Chondrocyte (in vitro differentiated cells): ENCODE measurements around the gene IRAK1. TPM values are rescaled to one million over a fixed set of nuclear protein-coding genes. Genes with fewer than 3 reads are reported as not detected.

ENCODE experiments used
- DNase-seq: peaks from one replicate; pipeline ENCODE4 v3.0.0; 2021; ENCODE audit warnings: mixed read lengths, low spot score
- H3K27ac Mint-ChIP-seq: one replicate; pipeline ENCODE4 v1.8.0; 2021; ENCODE audit warnings: mild to moderate bottlenecking, moderate library complexity, mixed read lengths; ENCODE audit not compliant: unreplicated experiment
- H3K27me3 Mint-ChIP-seq: 2 replicates; pipeline ENCODE4 v1.8.0; 2021; ENCODE audit warnings: low read depth, mixed read lengths
- H3K36me3 Mint-ChIP-seq: 2 replicates; pipeline ENCODE4 v1.8.0; 2021; ENCODE audit warnings: low read depth, mixed read lengths
- H3K4me1 Mint-ChIP-seq: 2 replicates; pipeline ENCODE4 v1.8.0; 2021; ENCODE audit warnings: low read depth, mild to moderate bottlenecking, mixed read lengths
- H3K4me3 Mint-ChIP-seq: one replicate; pipeline ENCODE4 v1.8.0; 2021; ENCODE audit warnings: mild to moderate bottlenecking, moderate library complexity, mixed read lengths; ENCODE audit not compliant: unreplicated experiment
- H3K9me3 Mint-ChIP-seq: 2 replicates; pipeline ENCODE4 v1.8.0; 2021; ENCODE audit warnings: low read depth, mixed read lengths
- CTCF ChIP-seq: fragments of 200-600 bp; sonication (generic); IDR thresholded peaks from 2 replicates; pipeline ENCODE4 v1.5.0; 2021; ENCODE audit warnings: antibody characterized with exemption, mild to moderate bottlenecking, moderate library complexity
- microRNA-seq: library from miRNA; unstranded; fragments of <30 nt; microRNA quantifications from one replicate; pipeline ENCODE4 v1.2.0, GENCODE V29; 2020; ENCODE audit warnings: borderline number of aligned reads
- total RNA-seq: library from RNA; stranded (reverse); gene quantifications from 3 replicates; pipeline ENCODE4 v1.2.1, GENCODE V29; 2021

IRAK1 gene
- total RNA-seq, 1 donor from 2014 or later = 104 TPM

- Mint-ChIP-seq H3K4me1 (no peaks in the 10 kb centered on the region), H3K9me3 (no peaks in the 10 kb centered on the region), H3K4me3 (no peak overlapping the region), H3K36me3 (peaks cover 33% of the 10 kb centered on the region), H3K27me3 (no peaks in the 10 kb centered on the region), H3K27ac (no peak overlapping the region)
- no peak for DNase-seq
- no peak for TF ChIP-seq CTCF
These were observed 58.9 kb downstream of the IRAK1 start for GRCh38 chrX:153960786-153961185.

Small RNAs within 50 kb of the gene (microRNA-seq; reads per million reads assigned to microRNA genes)
- not detected for gene MIR3202-1
- gene MIR3202-2 = not detected
- not detected for gene MIR718

Other genes starting within 250 kb of the IRAK1 start
- 0.18 to 0.50 TPM in 2 of 3 replicates, not detected in the other for gene SRPK3, start 238.9 kb downstream of the IRAK1 start, total RNA-seq
- 42.8 to 49.6 TPM (median 46.9 TPM) in 3 replicates for gene IDH3G, start 225.5 kb downstream of the IRAK1 start, total RNA-seq
- 245 to 356 TPM (median 257 TPM) in 3 replicates for gene SSR4, start 225.2 kb downstream of the IRAK1 start, total RNA-seq
- gene PDZD4, start 189.4 kb downstream of the IRAK1 start, total RNA-seq = 24.8 to 27.2 TPM (median 25.4 TPM) in 3 replicates
- 2.2 to 2.9 TPM (median 2.5 TPM) in 3 replicates for gene L1CAM, start 133.7 kb downstream of the IRAK1 start, total RNA-seq
- gene AVPR2, start 115.2 kb downstream of the IRAK1 start, total RNA-seq = not detected in 3 replicates
- 2.8 to 3.7 TPM (median 3.1 TPM) in 3 replicates for gene ARHGAP4, start 93.6 kb downstream of the IRAK1 start, total RNA-seq
- gene NAA10, start 84.9 kb downstream of the IRAK1 start, total RNA-seq = 89.5 to 99.8 TPM (median 91.4 TPM) in 3 replicates
- 6.5 to 13.4 TPM (median 13.1 TPM) in 3 replicates for gene RENBP, start 75.3 kb downstream of the IRAK1 start, total RNA-seq
- 60.1 to 89.9 TPM (median 67.2 TPM) in 3 replicates for gene HCFC1, start 48.1 kb downstream of the IRAK1 start, total RNA-seq
- 12.3 to 20.3 TPM (median 18.3 TPM) in 3 replicates for gene TMEM187, start 47.1 kb downstream of the IRAK1 start, total RNA-seq
- gene MECP2, start 77.8 kb upstream of the IRAK1 start, total RNA-seq = 32.3 to 35.5 TPM (median 34.2 TPM) in 3 replicates
- not detected in 3 replicates for gene OPN1LW, start 124.3 kb upstream of the IRAK1 start, total RNA-seq
- not detected in 3 replicates for gene OPN1MW, start 162.7 kb upstream of the IRAK1 start, total RNA-seq
- not detected in 3 replicates for gene OPN1MW2, start 199.9 kb upstream of the IRAK1 start, total RNA-seq
- not detected in 3 replicates for gene OPN1MW3, start 237.7 kb upstream of the IRAK1 start, total RNA-seq